SK-N-SH (cell line): ENCODE data around the gene PPIL1. TPM values are rescaled to one million over a fixed set of nuclear protein-coding genes. Genes with fewer than 3 reads are reported as not detected.

ENCODE experiments used
- CTCF ChIA-PET: fragments of 300-600, 350-600 bp; formaldehyde crosslinking; extraction: SDS; loops from one replicate; lab custom pipeline; 2021; lab: Yijun Ruan, JAX
- POLR2A ChIA-PET: fragments of 350-600 bp; sonication (Branson Sonifier 250); formaldehyde crosslinking; extraction: SDS; loops from one replicate; lab custom pipeline; 2020; ENCODE audit warnings: antibody characterized with exemption, inconsistent platforms; lab: Yijun Ruan, JAX
- DNase-seq: peaks from one replicate; pipeline ENCODE4 v3.0.0; 2012
- H2AFZ ChIP-seq: fragments of 200-600 bp; sonication (generic); 2 replicates; pipeline ENCODE4 v1.8.1; 2016; ENCODE audit warnings: antibody characterized with exemption, mild to moderate bottlenecking, low read depth
- H3F3A ChIP-seq: fragments of 200-600 bp; sonication (generic); replicated peaks from 2 replicates; pipeline ENCODE3; 2016; ENCODE audit warnings: antibody characterized with exemption, mild to moderate bottlenecking; ENCODE audit not compliant: insufficient read depth
- H3K27ac ChIP-seq, 2 experiments: fragments of 200-500 bp in 1 of 2; fragments of 200-600 bp in 1 of 2; sonication (Bioruptor generic) in 1 of 2; sonication (generic), shearing (Covaris generic) in 1 of 2; 2 replicates each; pipeline versions ENCODE4 v1.5.1 to v1.6.1; 2014 to 2016; ENCODE audit warnings: low read depth in 2 of 2, inconsistent platforms in 1 of 2, low read length in 1 of 2, mild to moderate bottlenecking in 1 of 2, mixed read lengths in 1 of 2
- H3K27me3 ChIP-seq: fragments of 200-600 bp; sonication (generic), shearing (Covaris generic); 2 replicates; pipeline ENCODE4 v1.6.1; 2016; ENCODE audit warnings: mixed run types; ENCODE audit not compliant: insufficient read depth
- H3K36me3 ChIP-seq, 2 experiments: fragments of 200-500 bp in 1 of 2; fragments of 200-600 bp in 1 of 2; sonication (Bioruptor generic) in 1 of 2; sonication (generic) in 1 of 2; replicated peaks in 1 of 2; 2 replicates each; pipeline versions ENCODE3 to v1.5.1; 2014 to 2016; ENCODE audit warnings: low read length in 1 of 2, mild to moderate bottlenecking in 1 of 2; ENCODE audit not compliant: insufficient read depth in 2 of 2, control insufficient read depth in 1 of 2
- H3K4me1 ChIP-seq, 2 experiments: fragments of 200-500 bp in 1 of 2; fragments of 200-600 bp in 1 of 2; sonication (Bioruptor generic) in 1 of 2; sonication (generic), shearing (Covaris generic) in 1 of 2; 2 replicates each; pipeline versions ENCODE4 v1.5.1 to v1.6.1; 2014 to 2016; ENCODE audit warnings: low read depth in 1 of 2, low read length in 1 of 2, mixed run types in 1 of 2; ENCODE audit not compliant: insufficient read depth in 2 of 2, control insufficient read depth in 1 of 2
- H3K4me2 ChIP-seq: fragments of 200-600 bp; sonication (generic), shearing (Covaris generic); 2 replicates; pipeline ENCODE4 v1.6.1; 2017; ENCODE audit warnings: mixed run types
- H3K4me3 ChIP-seq, 2 experiments: fragments of 200-500 bp in 1 of 2; fragments of 200-600 bp in 1 of 2; sonication (Bioruptor generic) in 1 of 2; sonication (generic), shearing (Covaris generic) in 1 of 2; 2 replicates each; pipeline versions ENCODE4 v1.5.1 to v1.8.1; 2014 to 2016; ENCODE audit warnings: low read depth in 2 of 2, inconsistent platforms in 1 of 2, low read length in 1 of 2, mild to moderate bottlenecking in 1 of 2, mixed read lengths in 1 of 2, moderate library complexity in 1 of 2
- H3K79me2 ChIP-seq: fragments of 200-600 bp; sonication (generic); 2 replicates; pipeline ENCODE4 v1.8.1; 2017; ENCODE audit warnings: mild to moderate bottlenecking; ENCODE audit not compliant: insufficient read depth
- H3K9ac ChIP-seq: fragments of 200-600 bp; sonication (generic); 2 replicates; pipeline ENCODE4 v1.6.1; 2017; ENCODE audit warnings: mixed run types
- H3K9me2 ChIP-seq: fragments of 200-600 bp; sonication (generic); 2 replicates; pipeline ENCODE4 v1.6.1; 2017; ENCODE audit warnings: mixed run types
- H3K9me3 ChIP-seq: fragments of 200-600 bp; sonication (generic); 2 replicates; pipeline ENCODE4 v1.6.1; 2017; ENCODE audit warnings: mixed run types, mild to moderate bottlenecking, moderate library complexity
- H4K20me1 ChIP-seq: fragments of 200-600 bp; sonication (generic); 2 replicates; pipeline ENCODE4 v1.6.1; 2017; ENCODE audit warnings: mild to moderate bottlenecking, mixed run types; ENCODE audit not compliant: insufficient read depth
- CHD2 ChIP-seq: fragments of 150-350 bp; IDR thresholded peaks from 2 replicates; pipeline ENCODE4 v1.6.1; 2018; ENCODE audit warnings: low read length; ENCODE audit not compliant: partially characterized antibody
- CTCF ChIP-seq: fragments of 200-600 bp; sonication (generic); IDR thresholded peaks from 2 replicates; pipeline ENCODE4 v1.6.1; 2017; ENCODE audit warnings: antibody characterized with exemption, mild to moderate bottlenecking, moderate library complexity
- ELF1 ChIP-seq: IDR thresholded peaks from 2 replicates; pipeline ENCODE4 v1.4.0; 2012
- EP300 ChIP-seq, 2 experiments: IDR thresholded peaks; 2 replicates each; pipeline versions ENCODE4 v1.4.0 to v1.6.1; 2012; ENCODE audit warnings: borderline replicate concordance in 1 of 2, low read depth in 1 of 2, low read length in 1 of 2
- GATA2 ChIP-seq: sonication (generic); formaldehyde crosslinking; IDR thresholded peaks from 2 replicates; pipeline ENCODE4 v1.5.0; 2020; ENCODE audit warnings: mild to moderate bottlenecking, missing genetic modification reagents
- JUND ChIP-seq: IDR thresholded peaks from 2 replicates; pipeline ENCODE4 v1.4.0; 2012
- NRF1 ChIP-seq: IDR thresholded peaks from 2 replicates; pipeline ENCODE4 v1.6.1; 2012; ENCODE audit warnings: low read depth, mild to moderate bottlenecking, low read length
- POLR2AphosphoS5 ChIP-seq: IDR thresholded peaks from 2 replicates; pipeline ENCODE4 v1.6.1; 2012; ENCODE audit warnings: low read depth, low read length
- RAD21 ChIP-seq: IDR thresholded peaks from 2 replicates; pipeline ENCODE4 v1.6.1; 2012; ENCODE audit warnings: mild to moderate bottlenecking, low read length
- SMC3 ChIP-seq: IDR thresholded peaks from 2 replicates; pipeline ENCODE4 v1.6.1; 2012; ENCODE audit warnings: low read depth, low read length, improper control_type of control experiment
- TCF12 ChIP-seq: IDR thresholded peaks from 2 replicates; pipeline ENCODE4 v1.4.0; 2012
- TEAD4 ChIP-seq: IDR thresholded peaks from 2 replicates; pipeline ENCODE4 v1.4.0; 2012; ENCODE audit warnings: mild to moderate bottlenecking, borderline replicate concordance; ENCODE audit not compliant: insufficient read depth
- USF2 ChIP-seq: fragments of 150-350 bp; IDR thresholded peaks from 2 replicates; pipeline ENCODE4 v1.6.1; 2017; ENCODE audit warnings: antibody characterized with exemption, low read length, low read depth, borderline replicate concordance
- YY1 ChIP-seq: IDR thresholded peaks from 2 replicates; pipeline ENCODE4 v1.4.0; 2012; ENCODE audit warnings: low read depth, mild to moderate bottlenecking
- WGBS: methylation state at CpG from one replicate; pipeline ENCODE4 v1.1.6; 2017; ENCODE audit warnings: low lambda C conversion rate; 5-methylcytosine and 5-hydroxymethylcytosine counted together
- polyA plus RNA-seq, 3 experiments: library from polyadenylated mRNA; depleted of rRNA; stranded (reverse); fragments of >200 nt; gene quantifications; 2 replicates each; pipeline ENCODE4 v1.2.3, GENCODE V29; 2012
- TF ChIP-seq, protein P1 (sequence below): IDR thresholded peaks from 2 replicates; pipeline ENCODE4 v1.4.0; 2012; ENCODE audit warnings: low read depth
- TF ChIP-seq, protein P2 (sequence below): fragments of 150-350 bp; IDR thresholded peaks from 2 replicates; pipeline ENCODE4 v1.6.1; 2016; ENCODE audit warnings: mild to moderate bottlenecking, low read depth, low read length
- TF ChIP-seq, protein P3 (sequence below): IDR thresholded peaks from 2 replicates; pipeline ENCODE4; 2012
- TF ChIP-seq, protein P4 (sequence below): IDR thresholded peaks from 2 replicates; pipeline ENCODE4 v1.4.0; 2012; ENCODE audit warnings: low read depth, borderline replicate concordance
- TF ChIP-seq, protein P5 (sequence below): IDR thresholded peaks from 2 replicates; pipeline ENCODE4 v1.6.1; 2012; ENCODE audit warnings: mild to moderate bottlenecking, low read depth, low read length, moderate library complexity

The PPIL1 gene
- polyA plus RNA-seq, 1 of the 3 experiments (the other 2 are of a cell fraction), result 36.6 TPM

DNA sequence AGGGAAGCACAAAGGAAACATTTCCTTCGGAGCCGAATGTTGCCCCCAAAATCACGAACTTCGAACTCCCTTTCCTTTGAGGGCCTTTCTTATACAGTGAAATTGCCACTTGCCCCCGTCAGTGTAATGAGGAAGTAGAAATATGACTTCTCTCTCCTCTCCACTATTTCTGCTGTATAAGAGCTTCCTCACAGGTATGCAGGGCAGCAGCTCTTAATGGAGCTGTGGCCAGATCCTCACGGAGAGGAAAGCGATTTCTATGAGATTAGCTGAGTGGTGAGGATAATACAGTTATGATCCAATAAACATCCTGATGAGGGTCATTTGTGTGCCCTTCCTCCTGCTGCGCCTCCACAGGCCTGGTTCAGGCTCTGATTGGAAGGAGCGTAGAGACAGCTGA lies 24.6 kb downstream of the PPIL1 start:
- DNase-seq, result no peak
- Histone ChIP-seq H3K9me2 (no peaks in the 10 kb centered on the region), H3K9ac (no peak overlapping the region), H3K9me3 (no peaks in the 10 kb centered on the region), H4K20me1 (no peaks in the 10 kb centered on the region), H3F3A (no peaks in the 10 kb centered on the region), H2AFZ (no peak overlapping the region), H3K79me2 (no peaks in the 10 kb centered on the region), H3K4me2 (no peak overlapping the region), H3K36me3 (peaks cover 14 to 23% of the 10 kb centered on the region in 2 experiments), H3K4me1 (peaks cover 10 to 12% of the 10 kb centered on the region in 2 experiments; a peak in 2 of 4 replicates), H3K4me3 (no peak overlapping the region), H3K27ac (no peak overlapping the region), H3K27me3 (no peaks in the 10 kb centered on the region)
- CTCF ChIA-PET, result interaction anchor here (0.6 to 7.2 kb wide), 14 partner anchors 8 to 1002 kb away, joined by 3 to 200 read pairs (median 12); partner anchors contain the start of gene PPIL1
- POLR2A ChIA-PET, result interaction anchor here (1.2 kb wide), 1 partner anchor 24 kb away, joined by 3 read pairs; no protein-coding TSS in a partner anchor
- 94% methylated on average over 9 of the region's 9 CpGs for WGBS
- TF ChIP-seq GATA2 (CRISPR knock-in tag) (no peak), JUND (no peak), YY1 (no peak), TEAD4 (no peak), POLR2AphosphoS5 (no peak), RAD21 (no peak), ELF1 (no peak), TCF12 (no peak), SMC3 (no peak), USF2 (no peak), NRF1 (no peak), CTCF (no peak), EP300 (IDR thresholded peaks at IDR 0.05; ENCODE audit: borderline replicate concordance in 1 of 2, low read depth in 1 of 2, low read length in 1 of 2) (no peak), CHD2 (no peak)
- TF ChIP-seq, protein P1, sequence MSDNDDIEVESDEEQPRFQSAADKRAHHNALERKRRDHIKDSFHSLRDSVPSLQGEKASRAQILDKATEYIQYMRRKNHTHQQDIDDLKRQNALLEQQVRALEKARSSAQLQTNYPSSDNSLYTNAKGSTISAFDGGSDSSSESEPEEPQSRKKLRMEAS, result no peak
- TF ChIP-seq, protein P2, sequence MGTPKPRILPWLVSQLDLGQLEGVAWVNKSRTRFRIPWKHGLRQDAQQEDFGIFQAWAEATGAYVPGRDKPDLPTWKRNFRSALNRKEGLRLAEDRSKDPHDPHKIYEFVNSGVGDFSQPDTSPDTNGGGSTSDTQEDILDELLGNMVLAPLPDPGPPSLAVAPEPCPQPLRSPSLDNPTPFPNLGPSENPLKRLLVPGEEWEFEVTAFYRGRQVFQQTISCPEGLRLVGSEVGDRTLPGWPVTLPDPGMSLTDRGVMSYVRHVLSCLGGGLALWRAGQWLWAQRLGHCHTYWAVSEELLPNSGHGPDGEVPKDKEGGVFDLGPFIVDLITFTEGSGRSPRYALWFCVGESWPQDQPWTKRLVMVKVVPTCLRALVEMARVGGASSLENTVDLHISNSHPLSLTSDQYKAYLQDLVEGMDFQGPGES, result no peak
- TF ChIP-seq, protein P3, sequence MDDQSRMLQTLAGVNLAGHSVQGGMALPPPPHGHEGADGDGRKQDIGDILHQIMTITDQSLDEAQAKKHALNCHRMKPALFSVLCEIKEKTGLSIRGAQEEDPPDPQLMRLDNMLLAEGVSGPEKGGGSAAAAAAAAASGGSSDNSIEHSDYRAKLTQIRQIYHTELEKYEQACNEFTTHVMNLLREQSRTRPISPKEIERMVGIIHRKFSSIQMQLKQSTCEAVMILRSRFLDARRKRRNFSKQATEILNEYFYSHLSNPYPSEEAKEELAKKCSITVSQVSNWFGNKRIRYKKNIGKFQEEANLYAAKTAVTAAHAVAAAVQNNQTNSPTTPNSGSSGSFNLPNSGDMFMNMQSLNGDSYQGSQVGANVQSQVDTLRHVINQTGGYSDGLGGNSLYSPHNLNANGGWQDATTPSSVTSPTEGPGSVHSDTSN, result no peak
- TF ChIP-seq, protein P4, sequence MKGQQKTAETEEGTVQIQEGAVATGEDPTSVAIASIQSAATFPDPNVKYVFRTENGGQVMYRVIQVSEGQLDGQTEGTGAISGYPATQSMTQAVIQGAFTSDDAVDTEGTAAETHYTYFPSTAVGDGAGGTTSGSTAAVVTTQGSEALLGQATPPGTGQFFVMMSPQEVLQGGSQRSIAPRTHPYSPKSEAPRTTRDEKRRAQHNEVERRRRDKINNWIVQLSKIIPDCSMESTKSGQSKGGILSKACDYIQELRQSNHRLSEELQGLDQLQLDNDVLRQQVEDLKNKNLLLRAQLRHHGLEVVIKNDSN, result no peak
- TF ChIP-seq, protein P5, sequence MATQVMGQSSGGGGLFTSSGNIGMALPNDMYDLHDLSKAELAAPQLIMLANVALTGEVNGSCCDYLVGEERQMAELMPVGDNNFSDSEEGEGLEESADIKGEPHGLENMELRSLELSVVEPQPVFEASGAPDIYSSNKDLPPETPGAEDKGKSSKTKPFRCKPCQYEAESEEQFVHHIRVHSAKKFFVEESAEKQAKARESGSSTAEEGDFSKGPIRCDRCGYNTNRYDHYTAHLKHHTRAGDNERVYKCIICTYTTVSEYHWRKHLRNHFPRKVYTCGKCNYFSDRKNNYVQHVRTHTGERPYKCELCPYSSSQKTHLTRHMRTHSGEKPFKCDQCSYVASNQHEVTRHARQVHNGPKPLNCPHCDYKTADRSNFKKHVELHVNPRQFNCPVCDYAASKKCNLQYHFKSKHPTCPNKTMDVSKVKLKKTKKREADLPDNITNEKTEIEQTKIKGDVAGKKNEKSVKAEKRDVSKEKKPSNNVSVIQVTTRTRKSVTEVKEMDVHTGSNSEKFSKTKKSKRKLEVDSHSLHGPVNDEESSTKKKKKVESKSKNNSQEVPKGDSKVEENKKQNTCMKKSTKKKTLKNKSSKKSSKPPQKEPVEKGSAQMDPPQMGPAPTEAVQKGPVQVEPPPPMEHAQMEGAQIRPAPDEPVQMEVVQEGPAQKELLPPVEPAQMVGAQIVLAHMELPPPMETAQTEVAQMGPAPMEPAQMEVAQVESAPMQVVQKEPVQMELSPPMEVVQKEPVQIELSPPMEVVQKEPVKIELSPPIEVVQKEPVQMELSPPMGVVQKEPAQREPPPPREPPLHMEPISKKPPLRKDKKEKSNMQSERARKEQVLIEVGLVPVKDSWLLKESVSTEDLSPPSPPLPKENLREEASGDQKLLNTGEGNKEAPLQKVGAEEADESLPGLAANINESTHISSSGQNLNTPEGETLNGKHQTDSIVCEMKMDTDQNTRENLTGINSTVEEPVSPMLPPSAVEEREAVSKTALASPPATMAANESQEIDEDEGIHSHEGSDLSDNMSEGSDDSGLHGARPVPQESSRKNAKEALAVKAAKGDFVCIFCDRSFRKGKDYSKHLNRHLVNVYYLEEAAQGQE, result no peak
